GM23338 (cell line): ENCODE data around the gene SULF2. TPM values are rescaled to one million over a fixed set of nuclear protein-coding genes. Genes with fewer than 3 reads are reported as not detected.

Source experiments
- ATAC-seq: fragments of 200-7000 bp; cut with Tn5 transposase; 3 replicates; pipeline ENCODE4 v1.9.1; 2020
- DNase-seq: peaks from one replicate; pipeline ENCODE4 v3.0.0-alpha.2; 2015; ENCODE audit warnings: low spot score
- H2AFZ ChIP-seq: fragments of 200-600 bp; sonication (generic); 2 replicates; pipeline ENCODE4 v1.8.0; 2016; ENCODE audit warnings: antibody characterized with exemption, mild to moderate bottlenecking, moderate library complexity
- H3F3A ChIP-seq: fragments of 200-600 bp; sonication (generic); replicated peaks from 2 replicates; pipeline ENCODE4 v1.8.0; 2017; ENCODE audit warnings: antibody characterized with exemption, mixed run types, low read depth
- H3K27ac ChIP-seq: fragments of 200-600 bp; sonication (generic); 2 replicates; pipeline ENCODE4 v1.6.1; 2016; ENCODE audit warnings: low read depth
- H3K27me3 ChIP-seq: fragments of 200-600 bp; sonication (generic); 2 replicates; pipeline ENCODE4 v1.8.0; 2016; ENCODE audit warnings: mild to moderate bottlenecking, mixed run types, moderate library complexity; ENCODE audit not compliant: insufficient read depth
- H3K36me3 ChIP-seq: fragments of 200-600 bp; sonication (generic); 2 replicates; pipeline ENCODE4 v1.8.0; 2016; ENCODE audit warnings: mild to moderate bottlenecking; ENCODE audit not compliant: insufficient read depth
- H3K4me1 ChIP-seq: fragments of 200-600 bp; sonication (generic); 2 replicates; pipeline ENCODE4 v1.8.0; 2016; ENCODE audit warnings: mild to moderate bottlenecking, moderate library complexity; ENCODE audit not compliant: insufficient read depth
- H3K4me2 ChIP-seq: fragments of 200-600 bp; sonication (generic); 2 replicates; pipeline ENCODE4 v1.7.1; 2017; ENCODE audit warnings: mixed run types
- H3K4me3 ChIP-seq: fragments of 200-600 bp; sonication (generic); 2 replicates; pipeline ENCODE4 v1.6.1; 2016; ENCODE audit warnings: mixed run types
- H3K79me2 ChIP-seq: fragments of 200-600 bp; sonication (generic); replicated peaks from 2 replicates; pipeline ENCODE4 v1.8.0; 2017; ENCODE audit warnings: mild to moderate bottlenecking; ENCODE audit not compliant: insufficient read depth
- H3K9me2 ChIP-seq: fragments of 200-600 bp; sonication (generic); 2 replicates; pipeline ENCODE4 v1.8.0; 2017; ENCODE audit not compliant: insufficient read depth
- H4K20me1 ChIP-seq: fragments of 200-600 bp; sonication (generic); replicated peaks from 2 replicates; pipeline ENCODE4 v1.8.0; 2017; ENCODE audit warnings: mild to moderate bottlenecking; ENCODE audit not compliant: insufficient read depth
- H3K27ac Mint-ChIP-seq: 2 replicates; pipeline ENCODE4 v1.8.0; 2020; ENCODE audit warnings: inconsistent platforms, mild to moderate bottlenecking, moderate library complexity, mixed read lengths
- H3K27me3 Mint-ChIP-seq: 3 replicates; pipeline ENCODE4 v1.8.0; 2022; ENCODE audit warnings: low read depth, mild to moderate bottlenecking, moderate library complexity, mixed read lengths, inconsistent platforms; ENCODE audit not compliant: insufficient read depth, poor library complexity
- H3K36me3 Mint-ChIP-seq: 3 replicates; pipeline ENCODE4 v1.8.0; 2021; ENCODE audit warnings: low read depth, mild to moderate bottlenecking, inconsistent platforms, moderate library complexity, mixed read lengths
- H3K4me1 Mint-ChIP-seq: 3 replicates; pipeline ENCODE4 v1.8.0; 2020; ENCODE audit warnings: mild to moderate bottlenecking, inconsistent platforms, mixed read lengths
- H3K4me3 Mint-ChIP-seq: 3 replicates; pipeline ENCODE4 v1.8.0; 2021; ENCODE audit warnings: moderate library complexity, mild to moderate bottlenecking, inconsistent platforms, mixed read lengths
- H3K9me3 Mint-ChIP-seq: 3 replicates; pipeline ENCODE4 v1.8.0; 2020; ENCODE audit warnings: moderate library complexity, mild to moderate bottlenecking, inconsistent platforms, mixed read lengths
- CREB1 ChIP-seq: fragments of 250-450 bp; sonication (Bioruptor Pico); IDR thresholded peaks from 2 replicates; pipeline ENCODE4 v1.5.0; 2020; ENCODE audit warnings: low read depth, mild to moderate bottlenecking, moderate library complexity
- EZH2 ChIP-seq: fragments of 200-600 bp; sonication (generic); IDR thresholded peaks from one replicate; pipeline ENCODE4 v1.8.0; 2017; ENCODE audit warnings: antibody characterized with exemption, mild to moderate bottlenecking, low read depth; ENCODE audit not compliant: unreplicated experiment
- EZH2phosphoT487 ChIP-seq: fragments of 200-600 bp; sonication (generic); IDR thresholded peaks from one replicate; pipeline ENCODE4 v1.8.1; 2018; ENCODE audit warnings: antibody characterized with exemption; ENCODE audit not compliant: unreplicated experiment
- JUNB ChIP-seq: IDR thresholded peaks from one replicate; pipeline ENCODE4 v1.6.1; 2016; ENCODE audit warnings: antibody characterized with exemption; ENCODE audit not compliant: unreplicated experiment
- NANOG ChIP-seq: IDR thresholded peaks from 2 replicates; pipeline ENCODE4 v1.6.1; 2016; ENCODE audit warnings: antibody characterized with exemption, borderline replicate concordance
- POLR2AphosphoS5 ChIP-seq: IDR thresholded peaks from 2 replicates; pipeline ENCODE4 v1.6.1; 2016; ENCODE audit warnings: antibody characterized with exemption, low read depth
- REST ChIP-seq: IDR thresholded peaks from one replicate; pipeline ENCODE4 v1.6.1; 2018; ENCODE audit warnings: antibody characterized with exemption; ENCODE audit not compliant: unreplicated experiment
- STAT1 ChIP-seq: IDR thresholded peaks from one replicate; pipeline ENCODE4 v1.6.1; 2016; ENCODE audit warnings: antibody characterized with exemption; ENCODE audit not compliant: unreplicated experiment
- ZNF114 ChIP-seq: fragments of 250-450 bp; sonication (Bioruptor Pico); IDR thresholded peaks from 2 replicates; pipeline ENCODE4 v1.5.0; 2020; ENCODE audit warnings: mild to moderate bottlenecking, moderate library complexity
- ZNF331 ChIP-seq: fragments of 250-450 bp; sonication (Bioruptor Pico); IDR thresholded peaks from 2 replicates; pipeline ENCODE4 v1.5.0; 2020; ENCODE audit warnings: low read depth, mild to moderate bottlenecking, moderate library complexity
- ZNF462 ChIP-seq: fragments of 250-450 bp; sonication (Bioruptor Pico); IDR thresholded peaks from 2 replicates; pipeline ENCODE4 v1.5.0; 2020; ENCODE audit warnings: mild to moderate bottlenecking, moderate library complexity
- polyA plus RNA-seq: library from polyadenylated mRNA; unstranded; fragments of >200 nt; fragmentation: Nextera tagmentation; extraction: Ambion mirVana; gene quantifications from 2 replicates; pipeline ENCODE4 v1.2.1, GENCODE V29; 2016
- total RNA-seq: library from RNA; depleted of rRNA; stranded (reverse); fragments of >200 nt; shearing (Covaris generic); gene quantifications from 2 replicates; pipeline ENCODE4 v1.2.3, GENCODE V29; 2014
- TF ChIP-seq, protein P1 (sequence below), 2 experiments: fragments of 200-600 bp in 1 of 2; sonication (generic) in 1 of 2; conservative IDR thresholded peaks; 2 replicates each; pipeline versions ENCODE4 v1.5.1 to v1.6.1; 2016 to 2017; ENCODE audit warnings: antibody characterized with exemption in 2 of 2, low read depth in 2 of 2, mild to moderate bottlenecking in 2 of 2, moderate library complexity in 1 of 2
- TF ChIP-seq, protein P2 (sequence below): IDR thresholded peaks from 2 replicates; pipeline ENCODE4 v1.6.1; 2016; ENCODE audit warnings: antibody characterized with exemption

Gene SULF2
- total and polyA plus RNA-seq, 2 experiments from 2014 or later: 9.5 to 20.7 TPM

- Mint-ChIP-seq H3K36me3 (peaks cover 11% of the 10 kb centered on the region), H3K4me3 (no peak overlapping the region), H3K9me3 (peaks cover 11% of the 10 kb centered on the region; the same call in 2 of the 3 replicates), H3K27ac (no peak overlapping the region), H3K27me3 (peaks cover 3% of the 10 kb centered on the region), H3K4me1 (peaks cover 11% of the 10 kb centered on the region)
- no peak for TF ChIP-seq STAT1
- no peak for TF ChIP-seq EZH2phosphoT487
- no peak for TF ChIP-seq EZH2
- TF ChIP-seq, protein P1, sequence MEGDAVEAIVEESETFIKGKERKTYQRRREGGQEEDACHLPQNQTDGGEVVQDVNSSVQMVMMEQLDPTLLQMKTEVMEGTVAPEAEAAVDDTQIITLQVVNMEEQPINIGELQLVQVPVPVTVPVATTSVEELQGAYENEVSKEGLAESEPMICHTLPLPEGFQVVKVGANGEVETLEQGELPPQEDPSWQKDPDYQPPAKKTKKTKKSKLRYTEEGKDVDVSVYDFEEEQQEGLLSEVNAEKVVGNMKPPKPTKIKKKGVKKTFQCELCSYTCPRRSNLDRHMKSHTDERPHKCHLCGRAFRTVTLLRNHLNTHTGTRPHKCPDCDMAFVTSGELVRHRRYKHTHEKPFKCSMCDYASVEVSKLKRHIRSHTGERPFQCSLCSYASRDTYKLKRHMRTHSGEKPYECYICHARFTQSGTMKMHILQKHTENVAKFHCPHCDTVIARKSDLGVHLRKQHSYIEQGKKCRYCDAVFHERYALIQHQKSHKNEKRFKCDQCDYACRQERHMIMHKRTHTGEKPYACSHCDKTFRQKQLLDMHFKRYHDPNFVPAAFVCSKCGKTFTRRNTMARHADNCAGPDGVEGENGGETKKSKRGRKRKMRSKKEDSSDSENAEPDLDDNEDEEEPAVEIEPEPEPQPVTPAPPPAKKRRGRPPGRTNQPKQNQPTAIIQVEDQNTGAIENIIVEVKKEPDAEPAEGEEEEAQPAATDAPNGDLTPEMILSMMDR (conservative IDR thresholded peaks at IDR 0.05; ENCODE audit: low read depth in 2 of 2): no peak
- no peak for TF ChIP-seq REST
- TF ChIP-seq ZNF331 (CRISPR knock-in tag): no peak
- TF ChIP-seq ZNF462 (CRISPR knock-in tag): no peak
- no peak for TF ChIP-seq NANOG
- TF ChIP-seq JUNB: no peak
- no peak for TF ChIP-seq POLR2AphosphoS5
- no peak for TF ChIP-seq ZNF114 (CRISPR knock-in tag)
- TF ChIP-seq, protein P2, sequence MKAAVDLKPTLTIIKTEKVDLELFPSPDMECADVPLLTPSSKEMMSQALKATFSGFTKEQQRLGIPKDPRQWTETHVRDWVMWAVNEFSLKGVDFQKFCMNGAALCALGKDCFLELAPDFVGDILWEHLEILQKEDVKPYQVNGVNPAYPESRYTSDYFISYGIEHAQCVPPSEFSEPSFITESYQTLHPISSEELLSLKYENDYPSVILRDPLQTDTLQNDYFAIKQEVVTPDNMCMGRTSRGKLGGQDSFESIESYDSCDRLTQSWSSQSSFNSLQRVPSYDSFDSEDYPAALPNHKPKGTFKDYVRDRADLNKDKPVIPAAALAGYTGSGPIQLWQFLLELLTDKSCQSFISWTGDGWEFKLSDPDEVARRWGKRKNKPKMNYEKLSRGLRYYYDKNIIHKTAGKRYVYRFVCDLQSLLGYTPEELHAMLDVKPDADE: no peak
- no peak for TF ChIP-seq CREB1
- no peaks in the 10 kb centered on the region for H3K79me2 ChIP-seq
- ATAC-seq: no peak
- H3K4me3 ChIP-seq: no peak overlapping the region
- DNase-seq: no peak
- H3K27ac ChIP-seq: no peak overlapping the region
- H3F3A ChIP-seq: no peaks in the 10 kb centered on the region
- no peaks in the 10 kb centered on the region for H3K9me2 ChIP-seq
- no peaks in the 10 kb centered on the region for H3K27me3 ChIP-seq
- no peaks in the 10 kb centered on the region for H3K4me1 ChIP-seq
- H3K4me2 ChIP-seq: no peak overlapping the region
- H3K36me3 ChIP-seq: no peaks in the 10 kb centered on the region
- H2AFZ ChIP-seq: no peak overlapping the region
- H4K20me1 ChIP-seq: no peaks in the 10 kb centered on the region
These were observed 10.2 kb downstream of the SULF2 start for GRCh38 chr20:47775039-47775438.
